Mesenchymal stem cell (in vitro differentiated cells and primary cell): ENCODE data around the gene SCD.

Source experiments
- DNase-seq: peaks from one replicate; pipeline ENCODE4 v3.0.0-alpha.2; 2013
- H2AFZ ChIP-seq: one replicate; pipeline ENCODE4 v1.6.1; 2013; ENCODE audit warnings: low read depth, mild to moderate bottlenecking, control low read depth, inconsistent platforms, low read length, moderate library complexity
- H2AK5ac ChIP-seq: 2 replicates; pipeline ENCODE4 v1.6.1; 2013; ENCODE audit warnings: low read length, moderate library complexity, mild to moderate bottlenecking, inconsistent platforms; ENCODE audit not compliant: severe bottlenecking
- H2BK120ac ChIP-seq: one replicate; pipeline ENCODE4 v1.6.1; 2013; ENCODE audit warnings: low read depth, mild to moderate bottlenecking, inconsistent platforms, low read length, moderate library complexity
- H2BK12ac ChIP-seq, 2 experiments: one replicate each; pipeline ENCODE4 v1.6.1; 2013; ENCODE audit warnings: inconsistent platforms in 2 of 2, low read length in 2 of 2, mild to moderate bottlenecking in 2 of 2, moderate library complexity in 2 of 2, control low read depth in 1 of 2
- H2BK15ac ChIP-seq: one replicate; pipeline ENCODE4 v1.6.1; 2013; ENCODE audit warnings: mild to moderate bottlenecking, low read depth, inconsistent platforms; ENCODE audit not compliant: poor library complexity, severe bottlenecking
- H2BK5ac ChIP-seq: 2 replicates; pipeline ENCODE4 v1.6.1; 2013; ENCODE audit warnings: low read depth, mild to moderate bottlenecking, low read length, control low read depth, inconsistent platforms; ENCODE audit not compliant: poor library complexity, severe bottlenecking
- H3K14ac ChIP-seq, 2 experiments: one replicate each; pipeline ENCODE4 v1.6.1; 2013; ENCODE audit warnings: inconsistent platforms in 2 of 2, low read length in 2 of 2, control low read depth in 1 of 2, mild to moderate bottlenecking in 1 of 2, moderate library complexity in 1 of 2
- H3K18ac ChIP-seq, 2 experiments: one replicate each; pipeline ENCODE4 v1.6.1; 2013; ENCODE audit warnings: inconsistent platforms in 2 of 2, low read length in 2 of 2, control low read depth in 1 of 2, low read depth in 1 of 2, mild to moderate bottlenecking in 1 of 2
- H3K23ac ChIP-seq, 2 experiments: one replicate each; pipeline ENCODE4 v1.6.1; 2013; ENCODE audit warnings: inconsistent platforms in 2 of 2, low read length in 2 of 2, mild to moderate bottlenecking in 2 of 2, moderate library complexity in 2 of 2, control low read depth in 1 of 2
- H3K27ac ChIP-seq: 2 replicates; pipeline ENCODE4 v1.5.1; 2013; ENCODE audit warnings: mild to moderate bottlenecking, moderate library complexity, low read length, control low read depth, inconsistent platforms; ENCODE audit not compliant: poor library complexity, severe bottlenecking
- H3K27me3 ChIP-seq, 2 experiments: 2 replicates each; pipeline versions ENCODE4 v1.6.1 to v1.7.0; 2013; ENCODE audit warnings: low read length in 2 of 2, mild to moderate bottlenecking in 2 of 2, moderate library complexity in 2 of 2, control low read depth in 1 of 2, inconsistent platforms in 1 of 2; ENCODE audit not compliant: control insufficient read depth in 1 of 2, insufficient read depth in 1 of 2
- H3K36me3 ChIP-seq, 2 experiments: 2 replicates each; pipeline versions ENCODE4 v1.6.1 to v1.7.0; 2013; ENCODE audit warnings: low read length in 2 of 2, control low read depth in 1 of 2, inconsistent platforms in 1 of 2, low read depth in 1 of 2, mild to moderate bottlenecking in 1 of 2; ENCODE audit not compliant: insufficient read depth in 2 of 2, control insufficient read depth in 1 of 2
- H3K4ac ChIP-seq, 2 experiments: one replicate each; pipeline ENCODE4 v1.6.1; 2013; ENCODE audit warnings: inconsistent platforms in 2 of 2, low read length in 2 of 2, mild to moderate bottlenecking in 2 of 2, moderate library complexity in 2 of 2, control low read depth in 1 of 2, low read depth in 1 of 2
- H3K4me1 ChIP-seq: 2 replicates; pipeline ENCODE4 v1.6.1; 2013; ENCODE audit warnings: low read depth, low read length, control low read depth; ENCODE audit not compliant: control insufficient read depth, insufficient read depth
- H3K4me2 ChIP-seq: 2 replicates; pipeline ENCODE4 v1.6.1; 2013; ENCODE audit warnings: low read length, mild to moderate bottlenecking, inconsistent platforms; ENCODE audit not compliant: poor library complexity, severe bottlenecking
- H3K4me3 ChIP-seq, 2 experiments: 2 replicates each; pipeline versions ENCODE4 v1.5.1 to v1.7.0; 2013; ENCODE audit warnings: low read length in 2 of 2, mild to moderate bottlenecking in 2 of 2, control low read depth in 1 of 2, low read depth in 1 of 2; ENCODE audit not compliant: insufficient read depth in 1 of 2
- H3K79me1 ChIP-seq: replicated peaks from 2 replicates; pipeline ENCODE4 v1.6.1; 2013; ENCODE audit warnings: mild to moderate bottlenecking, control low read depth, low read length, inconsistent platforms; ENCODE audit not compliant: poor library complexity, severe bottlenecking
- H3K9ac ChIP-seq: 2 replicates; pipeline ENCODE4 v1.7.0; 2013; ENCODE audit warnings: mild to moderate bottlenecking, low read length, moderate library complexity
- H3K9me3 ChIP-seq: 2 replicates; pipeline ENCODE4 v1.7.0; 2013; ENCODE audit warnings: mild to moderate bottlenecking, low read length; ENCODE audit not compliant: control insufficient read depth
- H4K8ac ChIP-seq: one replicate; pipeline ENCODE4 v1.6.1; 2013; ENCODE audit warnings: inconsistent platforms, mild to moderate bottlenecking, low read length, moderate library complexity
- H4K91ac ChIP-seq: one replicate; pipeline ENCODE4 v1.6.1; 2013; ENCODE audit warnings: mild to moderate bottlenecking, low read length, inconsistent platforms
- WGBS: methylation state at CpG from one replicate; pipeline ENCODE4 v1.1.7; 2013; ENCODE audit warnings: mixed read lengths; 5-methylcytosine and 5-hydroxymethylcytosine counted together

Gene SCD

DNA sequence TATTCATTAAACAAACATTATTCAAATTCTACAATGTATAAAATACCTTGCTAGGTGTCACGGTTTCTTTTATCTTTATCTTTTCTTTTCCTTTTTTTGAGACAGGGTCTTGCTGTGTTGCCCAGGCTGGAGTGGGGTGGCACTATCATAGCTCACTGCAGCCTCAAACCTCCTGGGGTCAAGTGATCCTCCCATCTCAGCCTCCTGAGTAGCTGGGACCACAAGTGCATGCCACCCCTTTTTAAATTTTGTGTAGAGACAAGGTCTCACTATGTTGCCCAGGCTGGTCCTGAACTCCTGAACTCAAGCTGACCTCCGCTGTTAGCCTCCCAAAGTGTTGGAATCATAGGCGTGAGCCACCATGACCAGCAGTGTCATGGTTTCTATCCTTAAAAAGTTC lies 42.6 kb upstream of the SCD start:
- Histone ChIP-seq H2BK15ac (no peak overlapping the region), H4K91ac (no peak overlapping the region), H3K14ac (no peak overlapping the region), H3K4me2 (no peak overlapping the region), H2AK5ac (no peak overlapping the region), H3K27me3 (peaks cover 25 to 27% of the 10 kb centered on the region in 2 experiments), H3K36me3 (no peaks in the 10 kb centered on the region), H3K18ac (no peak overlapping the region), H4K8ac (no peak overlapping the region), H2BK5ac (no peak overlapping the region), H3K9ac (no peak overlapping the region), H3K79me1 (no peaks in the 10 kb centered on the region), H3K4me3 (no peak overlapping the region), H3K23ac (no peak overlapping the region), H3K27ac (no peak overlapping the region), H2BK120ac (no peak overlapping the region), H3K9me3 (no peaks in the 10 kb centered on the region), H3K4ac (no peak overlapping the region), H2BK12ac (no peak overlapping the region), H3K4me1 (no peaks in the 10 kb centered on the region), H2AFZ (no peak overlapping the region)
- DNase-seq: no peak
- WGBS: 76% methylated on average over 3 of the region's 3 CpGs

GRCh38 chr10:100306861-100307260 lies 40.2 kb upstream of the SCD start:
- H4K91ac ChIP-seq: no peak overlapping the region
- no peak overlapping the region for H3K4ac ChIP-seq
- WGBS: 94% methylated on average over 5 of the region's 5 CpGs
- H3K23ac ChIP-seq: no peak overlapping the region
- no peak overlapping the region for H3K14ac ChIP-seq
- H3K4me1 ChIP-seq: no peaks in the 10 kb centered on the region
- peaks cover 29 to 35% of the 10 kb centered on the region in 2 experiments for H3K27me3 ChIP-seq
- no peak overlapping the region for H3K18ac ChIP-seq
- no peak for DNase-seq
- no peak overlapping the region for H2BK5ac ChIP-seq
- no peak overlapping the region for H3K9ac ChIP-seq
- H2BK15ac ChIP-seq: no peak overlapping the region
- no peaks in the 10 kb centered on the region for H3K36me3 ChIP-seq
- no peak overlapping the region for H3K27ac ChIP-seq
- no peaks in the 10 kb centered on the region for H3K9me3 ChIP-seq
- H2BK12ac ChIP-seq: no peak overlapping the region
- H2AFZ ChIP-seq: no peak overlapping the region
- no peaks in the 10 kb centered on the region for H3K79me1 ChIP-seq
- no peak overlapping the region for H4K8ac ChIP-seq
- no peak overlapping the region for H3K4me3 ChIP-seq
- H2AK5ac ChIP-seq: no peak overlapping the region
- no peak overlapping the region for H2BK120ac ChIP-seq
- no peak overlapping the region for H3K4me2 ChIP-seq

GRCh38 chr10:100307684-100308083 lies 39.3 kb upstream of the SCD start:
- Histone ChIP-seq H3K9ac (no peak overlapping the region), H3K14ac (no peak overlapping the region), H3K4me3 (no peak overlapping the region), H4K91ac (no peak overlapping the region), H2BK5ac (no peak overlapping the region), H3K23ac (no peak overlapping the region), H3K27me3 (peaks cover 32 to 43% of the 10 kb centered on the region in 2 experiments), H2BK15ac (no peak overlapping the region), H2BK12ac (no peak overlapping the region), H3K79me1 (no peaks in the 10 kb centered on the region), H2AFZ (no peak overlapping the region), H2BK120ac (no peak overlapping the region), H3K9me3 (no peaks in the 10 kb centered on the region), H3K4ac (no peak overlapping the region), H3K4me1 (no peaks in the 10 kb centered on the region), H2AK5ac (no peak overlapping the region), H4K8ac (no peak overlapping the region), H3K36me3 (no peaks in the 10 kb centered on the region), H3K18ac (no peak overlapping the region), H3K27ac (no peak overlapping the region), H3K4me2 (no peak overlapping the region)
- 74% methylated on average over 2 of the region's 3 CpGs for WGBS
- DNase-seq: no peak

DNA sequence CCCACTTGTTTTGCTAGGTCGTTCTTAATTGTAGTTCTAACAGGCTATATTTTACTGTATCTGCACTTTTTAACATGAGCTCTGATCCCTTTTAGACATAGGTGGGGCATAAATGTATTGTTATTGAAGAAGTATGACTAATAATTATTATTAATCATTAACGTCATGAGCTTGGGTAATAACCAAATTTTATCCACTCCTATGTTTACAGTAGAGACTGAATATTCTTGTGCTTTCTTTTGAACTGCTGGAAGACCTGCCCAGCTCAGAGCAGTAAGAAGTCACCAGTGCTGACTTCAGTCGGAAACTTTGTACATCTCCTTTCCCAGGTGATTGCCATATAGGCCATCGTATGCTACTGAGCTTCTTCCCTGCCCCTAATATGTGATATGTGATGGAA lies 35.7 kb upstream of the SCD start:
- Histone ChIP-seq H3K4ac (no peak overlapping the region), H2AFZ (no peak overlapping the region), H3K23ac (no peak overlapping the region), H2AK5ac (no peak overlapping the region), H3K4me3 (no peak overlapping the region), H3K18ac (no peak overlapping the region), H3K9me3 (no peaks in the 10 kb centered on the region), H3K27ac (no peak overlapping the region), H2BK5ac (no peak overlapping the region), H3K27me3 (peaks cover 31 to 41% of the 10 kb centered on the region in 2 experiments), H3K9ac (no peak overlapping the region), H2BK120ac (no peak overlapping the region), H3K79me1 (no peaks in the 10 kb centered on the region), H4K8ac (no peak overlapping the region), H3K4me2 (no peak overlapping the region), H2BK15ac (no peak overlapping the region), H3K36me3 (no peaks in the 10 kb centered on the region), H4K91ac (no peak overlapping the region), H3K14ac (no peak overlapping the region), H3K4me1 (no peaks in the 10 kb centered on the region), H2BK12ac (no peak overlapping the region)
- WGBS: 65% methylated on average over 3 of the region's 4 CpGs
- no peak for DNase-seq
